CD14-positive monocyte (primary cell): ENCODE data around the gene SUMO3. TPM values are rescaled to one million over a fixed set of nuclear protein-coding genes. Genes with fewer than 3 reads are reported as not detected.

Source experiments
- DNase-seq, 3 donors: peaks; one replicate each; pipeline ENCODE4 v3.0.0-alpha.2; 2011 to 2022
- H2AFZ ChIP-seq: 2 replicates; pipeline ENCODE4 v1.6.0; 2012; ENCODE audit warnings: mild to moderate bottlenecking, low read depth, low read length, inconsistent platforms; ENCODE audit not compliant: insufficient read depth, poor library complexity, severe bottlenecking
- H3K27ac ChIP-seq, 2 donors: 1 replicate in 1 of 2; 2 replicates in 1 of 2; pipeline ENCODE4 v1.5.1; 2012 to 2013; ENCODE audit warnings: low read length in 2 of 2, control low read depth in 1 of 2, inconsistent platforms in 1 of 2, low read depth in 1 of 2, mild to moderate bottlenecking in 1 of 2
- H3K27me3 ChIP-seq, 2 donors: one replicate each; pipeline versions ENCODE4 v1.6.0 to v1.6.1; 2011 to 2013; ENCODE audit warnings: low read length in 2 of 2; ENCODE audit not compliant: control insufficient read depth in 2 of 2, insufficient read depth in 2 of 2
- H3K36me3 ChIP-seq, 2 donors: replicated peaks in 1 of 2; 1 replicate in 1 of 2; 2 replicates in 1 of 2; pipeline versions ENCODE4 v1.5.1 to v1.6.1; 2012 to 2013; ENCODE audit warnings: low read length in 2 of 2, control low read depth in 1 of 2, inconsistent platforms in 1 of 2, mild to moderate bottlenecking in 1 of 2; ENCODE audit not compliant: insufficient read depth in 2 of 2, control insufficient read depth in 1 of 2
- H3K4me1 ChIP-seq, 2 donors: 1 replicate in 1 of 2; 2 replicates in 1 of 2; pipeline versions ENCODE4 v1.5.1 to v1.6.1; 2012 to 2013; ENCODE audit warnings: low read length in 2 of 2, control low read depth in 1 of 2, inconsistent platforms in 1 of 2, mild to moderate bottlenecking in 1 of 2, moderate library complexity in 1 of 2; ENCODE audit not compliant: insufficient read depth in 2 of 2, control insufficient read depth in 1 of 2
- H3K4me2 ChIP-seq: replicated peaks from 2 replicates; pipeline ENCODE3; 2012; ENCODE audit warnings: low read length, moderate library complexity, mild to moderate bottlenecking; ENCODE audit not compliant: poor library complexity, severe bottlenecking; ENCODE audit errors: extremely low read depth
- H3K4me3 ChIP-seq, 3 experiments: fragments of 200-600 bp in 1 of 3; sonication (generic) in 1 of 3; replicated peaks in 1 of 3; 1 replicate in 2 of 3; 2 replicates in 1 of 3; pipeline ENCODE4 v1.5.1; 2011 to 2013; ENCODE audit warnings: low read length in 3 of 3, mild to moderate bottlenecking in 3 of 3, control low read depth in 2 of 3, low read depth in 2 of 3, inconsistent platforms in 1 of 3, moderate library complexity in 1 of 3
- H3K79me2 ChIP-seq: 2 replicates; pipeline ENCODE4 v1.6.0; 2012; ENCODE audit warnings: mild to moderate bottlenecking, control low read depth, inconsistent platforms, low read length, moderate library complexity; ENCODE audit not compliant: insufficient read depth
- H3K9ac ChIP-seq: 2 replicates; pipeline ENCODE4 v1.6.0; 2017; ENCODE audit warnings: low read length, mild to moderate bottlenecking; ENCODE audit not compliant: insufficient read depth, poor library complexity, severe bottlenecking
- H3K9me3 ChIP-seq, 2 donors: replicated peaks in 1 of 2; 1 replicate in 1 of 2; 2 replicates in 1 of 2; pipeline versions ENCODE4 v1.5.1 to v1.6.1; 2012 to 2013; ENCODE audit warnings: low read length in 2 of 2, control low read depth in 1 of 2; ENCODE audit not compliant: control insufficient read depth in 1 of 2, insufficient read depth in 1 of 2
- H4K20me1 ChIP-seq: 2 replicates; pipeline ENCODE4 v1.6.0; 2012; ENCODE audit warnings: mild to moderate bottlenecking, low read length, control low read depth, moderate library complexity; ENCODE audit not compliant: insufficient read depth
- H3K27ac Mint-ChIP-seq, 7 donors: one replicate each; pipeline ENCODE4 v1.8.0; 2020; ENCODE audit warnings: mild to moderate bottlenecking in 7 of 7, mixed read lengths in 7 of 7, moderate library complexity in 6 of 7, inconsistent platforms in 2 of 7
- H3K27me3 Mint-ChIP-seq, 3 donors: one replicate each; pipeline ENCODE4 v1.8.0; 2021 to 2022; ENCODE audit warnings: low read depth in 3 of 3, mild to moderate bottlenecking in 3 of 3, mixed read lengths in 3 of 3, moderate library complexity in 3 of 3, inconsistent platforms in 1 of 3
- H3K36me3 Mint-ChIP-seq, 2 donors: one replicate each; pipeline ENCODE4 v1.8.0; 2020; ENCODE audit warnings: mixed read lengths in 2 of 2, inconsistent platforms in 1 of 2, mild to moderate bottlenecking in 1 of 2
- H3K4me1 Mint-ChIP-seq: one replicate; pipeline ENCODE4 v1.8.0; 2020; ENCODE audit warnings: mild to moderate bottlenecking, mixed read lengths
- H3K4me3 Mint-ChIP-seq, 2 donors: one replicate each; pipeline ENCODE4 v1.8.0; 2020; ENCODE audit warnings: mild to moderate bottlenecking in 2 of 2, mixed read lengths in 2 of 2, moderate library complexity in 1 of 2
- H3K9me3 Mint-ChIP-seq, 7 donors: one replicate each; pipeline ENCODE4 v1.8.0; 2020 to 2022; ENCODE audit warnings: mixed read lengths in 7 of 7, mild to moderate bottlenecking in 6 of 7, moderate library complexity in 6 of 7, inconsistent platforms in 2 of 7
- CTCF ChIP-seq: fragments of 200-600 bp; IDR thresholded peaks from one replicate; pipeline ENCODE4 v1.8.0; 2022; ENCODE audit warnings: antibody characterized with exemption, mild to moderate bottlenecking
- whole genome bisulfite sequencing: methylation state at CpG from one replicate; pipeline ENCODE4 v1.1.5; 2013; ENCODE audit warnings: missing lambda C conversion rate; ENCODE audit not compliant: insufficient coverage; 5-methylcytosine and 5-hydroxymethylcytosine counted together
- intact Hi-C, 2 donors: fragments of 100-400 bp; cut with micrococcal nuclease; formaldehyde crosslinking; loops; one replicate each; pipeline versions ENCODE4 v1.15.0 to v1.15.1; 2023
- polyA plus RNA-seq, 3 donors: library from polyadenylated mRNA; depleted of rRNA in 1 of 3; unstranded in 2 of 3; stranded (reverse) in 1 of 3; fragments of 300-500 nt in 2 of 3; fragments of >200 nt in 1 of 3; fragmentation: Illumina TruSeq in 2 of 3; gene quantifications; 1 replicate in 2 of 3; 2 replicates in 1 of 3; pipeline ENCODE4 v1.2.3, GENCODE V29; 2012 to 2021

SUMO3 gene
- polyA plus RNA-seq, 3 donors, result 70.9 to 112 (median 109) TPM

- no peaks in the 10 kb centered on the region for H3K4me1 ChIP-seq
- Mint-ChIP-seq H3K36me3 (no peaks in the 10 kb centered on the region), H3K9me3 (peaks cover 0 to 7% (median 2%) of the 10 kb centered on the region in 7 donors), H3K27ac (no peak overlapping the region), H3K4me1 (no peaks in the 10 kb centered on the region), H3K4me3 (no peak overlapping the region), H3K27me3 (peaks cover 2 to 3% (median 2%) of the 10 kb centered on the region in 3 donors)
- H3K4me2 ChIP-seq, result no peak overlapping the region
- H3K27ac ChIP-seq, result no peak overlapping the region
- intact Hi-C loops, result no loop called here
- H4K20me1 ChIP-seq, result no peaks in the 10 kb centered on the region
- 81% methylated on average over 21 of the region's 26 CpGs for WGBS
- no peak for DNase-seq
- no peaks in the 10 kb centered on the region for H3K79me2 ChIP-seq
- H3K36me3 ChIP-seq, result no peaks in the 10 kb centered on the region
- TF ChIP-seq CTCF, result no peak
- no peak overlapping the region for H3K9ac ChIP-seq
- H2AFZ ChIP-seq, result no peak overlapping the region
- no peaks in the 10 kb centered on the region for H3K27me3 ChIP-seq
- no peaks in the 10 kb centered on the region for H3K9me3 ChIP-seq
- H3K4me3 ChIP-seq, result no peak overlapping the region
Measured at GRCh38 chr21:44758781-44759627, 58.9 kb downstream of the SUMO3 start.

GRCh38 chr21:44758141-44758561, 59.7 kb downstream of the SUMO3 start:
- Histone ChIP-seq H3K36me3 (no peaks in the 10 kb centered on the region), H3K4me3 (no peak overlapping the region), H3K9ac (no peak overlapping the region), H4K20me1 (no peaks in the 10 kb centered on the region), H3K27me3 (no peaks in the 10 kb centered on the region), H2AFZ (no peak overlapping the region), H3K9me3 (no peaks in the 10 kb centered on the region), H3K27ac (no peak overlapping the region), H3K79me2 (no peaks in the 10 kb centered on the region), H3K4me2 (no peak overlapping the region), H3K4me1 (no peaks in the 10 kb centered on the region)
- H3K4me3 Mint-ChIP-seq, result no peak overlapping the region
- H3K4me1 Mint-ChIP-seq, result no peaks in the 10 kb centered on the region
- H3K36me3 Mint-ChIP-seq, result no peaks in the 10 kb centered on the region
- H3K27me3 Mint-ChIP-seq, result peaks cover 2 to 8% (median 4%) of the 10 kb centered on the region in 3 donors
- DNase-seq, result no peak
- peaks cover 0 to 7% (median 2%) of the 10 kb centered on the region in 7 donors for H3K9me3 Mint-ChIP-seq
- no peak for TF ChIP-seq CTCF
- intact Hi-C loops, result no loop called here
- no peak overlapping the region for H3K27ac Mint-ChIP-seq
- WGBS, result 100% methylated on average over 5 of the region's 8 CpGs
